Ascending aorta (tissue), 2 donors: Measurements from ENCODE around the gene KCNMA1. TPM values are rescaled to one million over a fixed set of nuclear protein-coding genes. Genes with fewer than 3 reads are reported as not detected.

Experiments used
- DNase-seq, 2 donors: peaks; one replicate each; pipeline ENCODE4 v3.0.0-alpha.2; 2019; ENCODE audit warnings: low spot score in 2 of 2
- H3K27ac ChIP-seq, 2 donors: fragments of 200-600 bp; sonication (generic); one replicate each; pipeline ENCODE4 v1.5.1; 2016 to 2017; ENCODE audit warnings: mild to moderate bottlenecking in 1 of 2
- H3K27me3 ChIP-seq: fragments of 200-600 bp; sonication (generic); one replicate; pipeline ENCODE4 v1.5.1; 2017
- H3K36me3 ChIP-seq, 2 donors: fragments of 200-600 bp; sonication (generic); one replicate each; pipeline ENCODE4 v1.5.1; 2016
- H3K4me1 ChIP-seq, 2 donors: fragments of 200-600 bp; sonication (generic); one replicate each; pipeline ENCODE4 v1.5.1; 2016 to 2017; ENCODE audit warnings: mild to moderate bottlenecking in 1 of 2
- H3K4me3 ChIP-seq, 2 donors: fragments of 200-600 bp; sonication (generic); one replicate each; pipeline ENCODE4 v1.5.1; 2016 to 2017; ENCODE audit warnings: mild to moderate bottlenecking in 1 of 2
- H3K9me3 ChIP-seq, 2 donors: fragments of 200-600 bp; sonication (generic); one replicate each; pipeline ENCODE4 v1.5.1; 2016
- CTCF ChIP-seq, 3 experiments: fragments of 200-600 bp in 2 of 3; fragments of 450-650 bp in 1 of 3; sonication (generic) in 2 of 3; IDR thresholded peaks; one replicate each; pipeline ENCODE4 v1.5.1; 2016 to 2019; ENCODE audit warnings: antibody characterized with exemption in 3 of 3, mild to moderate bottlenecking in 1 of 3, moderate library complexity in 1 of 3
- intact Hi-C: fragments of 100-400 bp; cut with DNase I; formaldehyde crosslinking; loops from one replicate; pipeline ENCODE4 v1.15.1; 2023
- total RNA-seq: library from RNA; depleted of rRNA; stranded (reverse); fragments of >200 nt; gene quantifications from one replicate; pipeline ENCODE4 v1.1.0, GENCODE V29; 2016

KCNMA1 gene
- total RNA-seq, 1 donor from 2014 or later: 28.6 TPM

DNA sequence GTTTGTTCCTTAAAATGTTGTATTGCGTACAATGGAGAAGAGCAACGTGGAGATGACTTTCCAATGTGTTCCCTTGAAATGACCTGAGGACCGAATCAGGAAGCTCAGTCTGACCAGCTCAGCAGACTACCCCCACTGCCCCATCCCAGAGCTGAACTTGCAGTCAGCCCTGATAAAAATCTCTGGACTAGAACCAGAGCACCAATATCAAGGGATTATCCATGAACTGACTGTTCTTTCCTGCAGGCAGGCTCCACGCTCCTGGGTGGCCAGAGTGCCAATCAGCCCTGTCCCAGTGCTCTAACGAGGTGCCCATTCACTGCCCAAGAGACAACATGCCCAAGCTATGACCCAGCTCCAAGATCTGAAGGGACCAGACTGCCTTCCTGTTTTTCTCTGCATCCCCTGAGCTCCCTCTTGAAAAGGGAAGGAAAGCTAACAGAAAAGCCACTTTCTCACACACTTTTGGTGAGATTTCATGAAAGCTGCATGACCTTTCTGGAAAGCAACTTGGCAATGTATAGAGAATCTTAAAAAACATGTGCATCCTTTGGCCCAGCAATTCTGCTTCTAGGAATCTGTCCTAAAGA, 130.2 kb downstream of the KCNMA1 start:
- Histone ChIP-seq H3K27me3 (no peaks in the 10 kb centered on the region), H3K27ac (peak overlapping the region in 1 of 2 donors; percentile 9), H3K4me1 (peaks cover 0 to 41% of the 10 kb centered on the region in 2 donors), H3K36me3 (no peaks in the 10 kb centered on the region), H3K9me3 (no peaks in the 10 kb centered on the region), H3K4me3 (no peak overlapping the region)
- no peak for TF ChIP-seq CTCF (IDR thresholded peaks at IDR 0.05)
- intact Hi-C loops: no loop called here
- DNase-seq: no peak

DNA sequence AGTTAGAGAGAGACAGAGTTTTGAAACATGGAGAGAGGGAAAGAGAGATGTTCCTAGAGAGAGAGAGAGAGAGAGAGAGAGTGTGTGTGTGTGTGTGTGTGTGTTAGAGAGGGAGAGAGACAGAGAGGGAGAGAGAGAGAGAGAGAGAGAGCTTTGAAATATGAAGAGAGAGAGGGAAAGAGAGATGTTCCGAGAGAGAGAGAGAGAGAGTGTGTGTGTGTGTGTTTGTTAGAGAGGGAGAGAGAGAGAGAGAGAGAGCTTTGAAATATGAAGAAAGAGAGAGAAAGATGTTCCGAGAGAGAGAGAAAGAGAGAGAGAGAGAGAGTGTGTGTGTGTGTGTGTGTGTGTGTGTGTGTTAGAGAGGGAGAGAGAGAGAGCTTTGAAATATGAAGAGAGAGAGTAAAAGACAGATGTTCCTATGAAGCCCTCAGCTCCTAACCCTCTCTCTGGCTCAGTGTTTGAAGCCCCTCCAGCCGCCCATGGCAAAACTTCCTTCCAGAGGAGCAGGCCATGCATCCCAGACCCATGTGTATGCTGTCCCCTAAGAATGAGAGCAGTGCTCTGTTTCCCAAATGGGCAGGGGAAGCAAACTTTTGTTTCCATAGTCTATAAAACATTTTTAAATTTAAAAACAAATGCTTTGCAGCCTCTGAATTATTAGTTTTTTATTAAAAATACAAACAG, 130.9 kb downstream of the KCNMA1 start:
- Histone ChIP-seq H3K4me3 (no peak overlapping the region), H3K27me3 (no peaks in the 10 kb centered on the region), H3K36me3 (no peaks in the 10 kb centered on the region), H3K9me3 (no peaks in the 10 kb centered on the region), H3K4me1 (peaks cover 0 to 41% of the 10 kb centered on the region in 2 donors), H3K27ac (peak overlapping the region; percentile 6 to 46)
- intact Hi-C loops: no loop called here
- no peak for TF ChIP-seq CTCF (IDR thresholded peaks at IDR 0.05)
- DNase-seq: no peak

DNA sequence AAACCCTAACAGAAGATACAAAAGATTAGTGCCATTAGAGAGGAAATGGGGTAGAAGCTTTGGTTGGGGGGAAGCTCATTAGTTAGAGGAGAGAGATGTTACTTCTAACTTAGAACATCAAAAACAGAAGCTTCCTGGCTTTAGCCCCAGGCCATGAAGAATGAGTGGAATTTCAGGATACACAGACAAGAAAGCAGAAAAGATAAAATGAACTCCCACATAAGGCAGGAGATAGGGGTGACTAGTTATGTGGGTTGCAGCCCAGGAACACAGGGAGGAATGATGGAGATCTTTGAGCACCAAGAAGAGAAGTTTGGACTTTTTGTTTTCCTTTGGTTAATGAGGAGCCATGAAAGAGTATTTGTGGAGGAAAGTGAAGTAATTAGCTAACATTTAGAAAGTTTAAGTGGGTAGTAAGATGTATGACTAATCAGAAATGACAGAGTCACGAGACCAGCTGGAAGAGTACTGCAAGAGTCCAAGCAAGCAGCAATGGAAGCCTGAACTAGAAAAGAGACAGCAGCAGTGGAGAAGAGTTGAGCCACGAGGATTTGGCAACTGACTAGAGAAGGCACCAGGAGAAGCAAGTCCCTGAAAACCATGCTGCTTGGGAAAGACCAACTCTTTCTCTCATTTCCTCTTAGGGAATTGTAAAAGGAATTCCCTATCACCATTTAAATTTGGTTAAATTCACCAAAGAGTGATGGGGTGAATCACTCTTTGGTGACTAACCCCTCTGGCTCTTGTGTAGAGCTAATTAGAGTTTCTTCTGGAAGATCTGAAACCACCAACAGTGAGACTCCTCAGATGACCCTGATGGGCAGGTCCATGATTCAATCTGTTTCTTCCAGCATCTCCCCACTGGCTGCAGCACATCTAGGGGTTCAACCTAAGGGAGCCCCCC, 131.9 kb downstream of the KCNMA1 start:
- peak overlapping the region; percentile 6 to 46 for H3K27ac ChIP-seq

GRCh38 chr10:77504873-77505257, 132.7 kb downstream of the KCNMA1 start:
- peaks cover 0 to 42% of the 10 kb centered on the region in 2 donors for H3K4me1 ChIP-seq
- H3K27ac ChIP-seq: no peak overlapping the region
- no peaks in the 10 kb centered on the region for H3K27me3 ChIP-seq
- no peaks in the 10 kb centered on the region for H3K9me3 ChIP-seq
- no peak for DNase-seq
- no peaks in the 10 kb centered on the region for H3K36me3 ChIP-seq
- TF ChIP-seq CTCF (IDR thresholded peaks at IDR 0.05): no peak
- intact Hi-C loops: no loop called here
- H3K4me3 ChIP-seq: no peak overlapping the region

More for the DNA sequence above, 131.9 kb downstream of the KCNMA1 start:
- intact Hi-C loops: no loop called here
- TF ChIP-seq CTCF (IDR thresholded peaks at IDR 0.05): no peak
- no peaks in the 10 kb centered on the region for H3K9me3 ChIP-seq
- H3K4me3 ChIP-seq: no peak overlapping the region
- H3K27me3 ChIP-seq: no peaks in the 10 kb centered on the region
- no peak for DNase-seq
- peaks cover 0 to 41% of the 10 kb centered on the region in 2 donors for H3K4me1 ChIP-seq
- no peaks in the 10 kb centered on the region for H3K36me3 ChIP-seq

DNA sequence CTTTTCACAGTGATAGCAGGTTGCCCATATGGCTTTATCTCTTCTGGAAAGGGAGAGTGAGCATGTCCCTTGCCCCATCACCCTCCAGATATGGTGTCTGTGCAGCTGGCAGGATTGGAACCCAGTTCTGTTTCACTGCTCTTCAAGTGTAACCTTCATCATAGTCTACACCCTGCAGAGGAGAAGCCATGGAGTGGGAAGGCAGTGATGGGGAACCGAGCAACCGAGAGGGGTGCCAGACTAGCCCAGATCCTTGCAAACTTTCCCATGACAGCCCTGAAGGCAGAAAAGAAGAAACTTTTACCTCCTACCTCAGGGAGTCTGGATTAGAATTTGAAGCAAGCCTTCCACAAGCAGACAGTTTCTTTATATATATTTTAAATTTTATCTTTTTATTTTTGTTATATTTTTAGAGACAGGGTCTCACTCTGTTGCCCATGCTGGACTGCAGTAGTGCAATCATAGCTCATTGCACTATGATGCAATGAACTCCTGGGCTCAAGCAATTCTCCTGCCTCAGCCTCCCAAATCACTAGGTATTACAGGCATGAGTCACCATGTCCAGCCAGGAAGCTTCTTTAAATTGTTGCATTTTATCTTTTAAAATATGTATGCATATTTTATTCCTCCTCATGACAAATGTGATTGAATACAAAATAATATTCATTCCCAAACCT, 133.3 kb downstream of the KCNMA1 start:
- H3K4me3 ChIP-seq: no peak overlapping the region
- no peaks in the 10 kb centered on the region for H3K27me3 ChIP-seq
- H3K27ac ChIP-seq: no peak overlapping the region
- intact Hi-C loops: no loop called here
- no peak for TF ChIP-seq CTCF (IDR thresholded peaks at IDR 0.05)
- DNase-seq: no peak
- peaks cover 0 to 42% of the 10 kb centered on the region in 2 donors for H3K4me1 ChIP-seq
- no peaks in the 10 kb centered on the region for H3K36me3 ChIP-seq
- H3K9me3 ChIP-seq: no peaks in the 10 kb centered on the region
